ENCODE data around the gene ZSCAN5C.
"Not testable (repeated sequence)": the region's sequence is repeated elsewhere in the genome, so short reads cannot be mapped to it uniquely, and the experiment has no call there.

ZSCAN5C gene

DNA sequence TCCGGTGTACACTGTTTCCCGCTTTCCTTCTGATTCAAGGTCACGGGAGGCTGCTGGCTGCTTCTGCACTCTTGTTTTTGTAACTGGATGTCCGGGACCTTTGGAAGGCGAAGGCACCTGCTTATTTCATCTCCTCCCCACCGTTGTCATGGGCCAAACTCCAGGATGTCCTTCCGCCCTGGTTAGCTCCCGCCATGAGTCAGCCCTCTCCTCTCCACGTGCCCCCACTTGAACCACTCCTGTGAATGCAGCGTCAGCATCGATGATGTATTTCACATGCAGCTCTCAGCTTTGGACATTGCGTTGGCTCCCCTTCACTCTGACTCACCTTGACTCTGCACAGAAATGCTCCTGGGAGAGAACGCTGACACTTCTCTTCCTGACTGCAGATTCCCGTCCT is 31.8 kb upstream of the ZSCAN5C start:
- in situ Hi-C loops (cut with HindIII; ENCODE audit: low sequenced_read_pairs), result no loop called here
- TF ChIP-seq, protein P1, sequence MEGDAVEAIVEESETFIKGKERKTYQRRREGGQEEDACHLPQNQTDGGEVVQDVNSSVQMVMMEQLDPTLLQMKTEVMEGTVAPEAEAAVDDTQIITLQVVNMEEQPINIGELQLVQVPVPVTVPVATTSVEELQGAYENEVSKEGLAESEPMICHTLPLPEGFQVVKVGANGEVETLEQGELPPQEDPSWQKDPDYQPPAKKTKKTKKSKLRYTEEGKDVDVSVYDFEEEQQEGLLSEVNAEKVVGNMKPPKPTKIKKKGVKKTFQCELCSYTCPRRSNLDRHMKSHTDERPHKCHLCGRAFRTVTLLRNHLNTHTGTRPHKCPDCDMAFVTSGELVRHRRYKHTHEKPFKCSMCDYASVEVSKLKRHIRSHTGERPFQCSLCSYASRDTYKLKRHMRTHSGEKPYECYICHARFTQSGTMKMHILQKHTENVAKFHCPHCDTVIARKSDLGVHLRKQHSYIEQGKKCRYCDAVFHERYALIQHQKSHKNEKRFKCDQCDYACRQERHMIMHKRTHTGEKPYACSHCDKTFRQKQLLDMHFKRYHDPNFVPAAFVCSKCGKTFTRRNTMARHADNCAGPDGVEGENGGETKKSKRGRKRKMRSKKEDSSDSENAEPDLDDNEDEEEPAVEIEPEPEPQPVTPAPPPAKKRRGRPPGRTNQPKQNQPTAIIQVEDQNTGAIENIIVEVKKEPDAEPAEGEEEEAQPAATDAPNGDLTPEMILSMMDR (IDR thresholded peaks at IDR 0.05; ENCODE audit: low read depth, low read length), result no peak
- no peak overlapping the region for H3K4me3 ChIP-seq (ENCODE audit: low read depth, low read length)
- peak; percentile 50 for DNase-seq (ENCODE audit: low read depth, low spot score)

DNA sequence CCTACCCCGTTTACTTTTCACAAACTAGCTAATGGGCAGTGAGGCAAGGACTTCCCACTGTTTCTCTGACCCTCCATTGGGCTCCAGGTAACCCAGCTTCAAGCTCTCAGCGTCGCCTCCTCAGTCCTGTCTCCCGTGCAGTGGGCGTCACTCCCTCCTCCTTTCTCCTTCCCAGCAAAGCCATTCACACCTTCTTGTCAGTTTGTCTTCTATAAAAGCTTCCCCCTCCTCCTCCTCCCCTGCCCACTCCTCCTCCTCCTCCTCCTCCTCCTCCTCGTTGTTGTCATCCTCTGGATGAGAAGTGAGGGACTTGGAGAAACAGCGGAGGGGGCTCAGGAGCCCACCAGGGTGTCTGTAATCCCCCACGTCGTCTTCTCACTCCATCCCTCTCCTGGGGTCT is 28.0 kb upstream of the ZSCAN5C start:
- in situ Hi-C loops (cut with HindIII; ENCODE audit: low sequenced_read_pairs), result no loop called here
- TF ChIP-seq, protein P1 (IDR thresholded peaks at IDR 0.05; ENCODE audit: low read depth, low read length), result no peak
- no peak for DNase-seq (ENCODE audit: low read depth, low spot score)
- H3K4me3 ChIP-seq (ENCODE audit: low read depth, low read length), result no peak overlapping the region

DNA sequence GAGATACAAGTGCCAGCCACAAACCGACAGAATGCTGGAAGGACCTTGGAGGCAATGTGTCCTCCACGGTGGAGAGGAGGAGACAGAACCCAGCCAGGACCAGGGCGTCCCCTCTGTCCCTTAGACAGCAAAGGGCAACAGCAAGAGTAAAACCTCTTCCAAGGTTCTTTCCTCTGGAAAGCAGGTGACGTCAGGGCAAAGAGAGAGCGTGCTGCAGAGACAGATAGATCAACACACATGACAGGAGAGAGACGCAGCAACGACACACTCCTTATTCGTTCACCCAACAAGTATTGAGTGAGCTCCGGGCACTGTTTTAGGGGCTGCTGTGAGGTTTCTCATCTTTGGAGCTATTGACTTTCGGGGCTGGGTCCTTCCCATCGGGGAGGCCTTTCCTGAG is 27.5 kb upstream of the ZSCAN5C start:
- no peak for DNase-seq (ENCODE audit: low read depth, low spot score)
- H3K4me3 ChIP-seq (ENCODE audit: low read depth, low read length), result no peak overlapping the region
- in situ Hi-C loops (cut with HindIII; ENCODE audit: low sequenced_read_pairs), result no loop called here
- TF ChIP-seq, protein P1 (IDR thresholded peaks at IDR 0.05; ENCODE audit: low read depth, low read length), result no peak

DNA sequence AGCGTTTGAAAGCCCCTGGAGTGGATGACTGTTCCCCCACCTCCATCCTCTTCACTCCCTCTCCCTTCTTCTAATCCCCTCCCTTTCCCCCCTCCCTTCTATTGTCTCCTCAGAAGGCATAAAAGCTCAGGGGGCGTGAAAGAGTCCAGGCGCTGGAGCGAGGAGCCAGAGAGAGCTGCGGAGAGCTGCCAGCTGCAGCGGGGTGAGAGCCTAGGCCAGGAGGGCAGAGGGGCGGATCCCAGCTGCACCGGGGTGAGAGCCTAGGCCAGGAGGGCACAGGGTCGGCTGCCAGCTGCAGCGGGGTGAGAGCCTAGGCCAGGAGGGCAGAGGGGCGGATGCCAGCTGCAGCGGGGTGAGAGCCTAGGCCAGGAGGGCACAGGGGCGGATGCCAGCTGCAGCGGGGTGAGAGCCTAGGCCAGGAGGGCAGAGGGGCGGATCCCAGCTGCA is 26.2 kb upstream of the ZSCAN5C start, which contains the start of gene GALP:
Gene GALP, plus strand, starts transcription at position 148 of the 447 bp plus-strand sequence. CDS start 1,101 bp downstream, outside the sequence.
- DNase-seq (ENCODE audit: low read depth, low spot score); H3K4me3 ChIP-seq (ENCODE audit: low read depth, low read length); in situ Hi-C loops (cut with HindIII; ENCODE audit: low sequenced_read_pairs): not testable (repeated sequence)

DNA sequence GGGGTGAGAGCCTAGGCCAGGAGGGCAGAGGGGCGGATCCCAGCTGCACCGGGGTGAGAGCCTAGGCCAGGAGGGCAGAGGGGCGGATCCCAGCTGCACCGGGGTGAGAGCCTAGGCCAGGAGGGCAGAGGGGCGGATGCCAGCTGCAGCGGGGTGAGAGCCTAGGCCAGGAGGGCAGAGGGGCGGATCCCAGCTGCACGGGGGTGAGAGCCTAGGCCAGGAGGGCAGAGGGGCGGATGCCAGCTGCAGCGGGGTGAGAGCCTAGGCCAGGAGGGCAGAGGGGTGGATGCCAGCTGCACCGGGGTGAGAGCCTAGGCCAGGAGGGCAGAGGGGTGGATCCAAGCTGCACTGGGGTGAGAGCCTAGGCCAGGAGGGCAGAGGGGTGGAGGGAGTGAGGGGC is 25.8 kb upstream of the ZSCAN5C start:
- in situ Hi-C loops (cut with HindIII; ENCODE audit: low sequenced_read_pairs); DNase-seq (ENCODE audit: low read depth, low spot score); H3K4me3 ChIP-seq (ENCODE audit: low read depth, low read length): not testable (repeated sequence)

DNA sequence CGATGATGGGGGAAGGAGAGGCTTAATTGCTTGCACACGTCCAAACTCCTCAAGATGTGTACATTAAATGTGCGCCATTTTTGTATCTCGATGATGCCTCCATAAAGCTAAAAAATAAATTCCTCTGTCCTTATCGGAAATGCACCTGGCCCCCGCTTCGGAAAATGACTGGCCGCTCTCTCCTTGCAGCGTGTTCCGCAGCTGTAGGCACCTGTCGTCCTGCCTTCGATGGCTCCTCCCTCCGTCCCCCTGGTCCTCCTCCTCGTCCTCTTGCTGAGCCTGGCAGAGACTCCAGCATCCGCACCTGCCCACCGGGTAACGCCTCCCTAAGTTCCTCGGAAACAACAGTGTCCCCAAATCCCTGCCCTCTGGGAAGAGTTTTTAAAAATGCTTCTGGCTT is 25.2 kb upstream of the ZSCAN5C start:
- in situ Hi-C loops (cut with HindIII; ENCODE audit: low sequenced_read_pairs), result no loop called here
- no peak for DNase-seq (ENCODE audit: low read depth, low spot score)
- no peak overlapping the region for H3K4me3 ChIP-seq (ENCODE audit: low read depth, low read length)
- TF ChIP-seq, protein P1 (IDR thresholded peaks at IDR 0.05; ENCODE audit: low read depth, low read length), result no peak

DNA sequence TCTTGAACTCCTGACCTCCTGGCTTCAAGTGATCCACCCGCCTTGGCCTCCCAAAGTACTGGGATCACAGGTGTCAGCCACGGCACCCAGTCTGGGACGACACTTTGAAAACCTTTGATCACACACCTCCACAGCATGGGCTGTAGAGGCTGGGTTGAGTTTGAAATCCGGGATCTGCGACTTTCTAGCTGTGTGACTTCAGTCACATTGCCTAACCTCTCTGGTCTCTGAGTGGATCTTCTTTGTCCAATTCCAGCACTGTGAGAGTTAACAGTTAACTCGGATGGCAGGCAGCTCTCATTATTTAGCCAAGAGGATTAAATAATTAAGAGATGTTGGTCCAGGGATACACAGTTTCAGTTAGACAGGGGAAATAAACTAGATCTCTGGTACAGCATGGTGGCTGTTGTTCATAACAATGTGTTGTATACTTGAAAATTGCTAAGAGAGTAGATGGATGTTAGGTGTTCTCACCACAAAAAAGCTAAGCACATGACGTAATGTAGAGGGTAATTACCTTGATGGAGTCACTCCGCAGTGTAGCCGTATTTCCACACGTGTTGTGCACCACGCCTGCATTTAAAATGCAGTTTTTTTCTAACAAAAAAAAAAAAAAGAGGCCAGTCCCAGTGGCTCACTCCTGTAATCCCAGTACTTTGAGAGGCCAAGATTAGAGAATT is 24.4 kb upstream of the ZSCAN5C start:
- TF ChIP-seq, protein P1 (IDR thresholded peaks at IDR 0.05; ENCODE audit: low read depth, low read length), result no peak
- in situ Hi-C loops (cut with HindIII; ENCODE audit: low sequenced_read_pairs), result no loop called here
- H3K4me3 ChIP-seq (ENCODE audit: low read depth, low read length), result no peak overlapping the region
- DNase-seq (ENCODE audit: low read depth, low spot score), result no peak
